GM12878 (cell line): ENCODE results near the gene CARD18. TPM values are rescaled to one million over a fixed set of nuclear protein-coding genes. Genes with fewer than 3 reads are reported as not detected.

Experiments
- ATAC-seq: fragments of 200-7000 bp; cut with Tn5 transposase; 3 replicates; pipeline ENCODE4 v1.9.1; 2020; ENCODE audit warnings: mild to moderate bottlenecking, moderate library complexity
- BruUV-seq: library from RNA; stranded (reverse); fragments of 400-500 nt; replicated peaks from 2 replicates; lab custom pipeline; 2021; lab: Mats Ljungman, UMichigan
- CTCF ChIA-PET: fragments of 300-600 bp; sonication (Branson Sonifier 250); formaldehyde crosslinking; extraction: SDS; loops from one replicate; lab custom pipeline; 2021; ENCODE audit warnings: inconsistent platforms; lab: Yijun Ruan, JAX
- POLR2A ChIA-PET: fragments of 350-600 bp; formaldehyde crosslinking; extraction: SDS; loops from one replicate; lab custom pipeline; 2021; ENCODE audit warnings: inconsistent platforms; lab: Charles Lee
- RAD21 ChIA-PET: fragments of 300-600 bp; sonication (Branson Sonifier 250); formaldehyde crosslinking; loops from one replicate; lab custom pipeline; 2023; ENCODE audit warnings: antibody characterized with exemption; ENCODE audit not compliant: unreplicated experiment; lab: Charles Lee
- SMC1A ChIA-PET: fragments of 300-600 bp; sonication (Branson Sonifier 250); formaldehyde crosslinking; loops from one replicate; lab custom pipeline; 2023; ENCODE audit not compliant: unreplicated experiment, uncharacterized antibody; lab: Charles Lee
- DNase-seq: peaks from one replicate; pipeline ENCODE4 v3.0.0-alpha.2; 2011; ENCODE audit warnings: low read depth, low spot score
- FAIRE-seq: peaks from 3 replicates; lab custom pipeline; 2011; peaks lifted over from hg19 to GRCh38; lab: Jason Lieb, UNC
- H2AFZ ChIP-seq: 2 replicates; pipeline ENCODE4 v1.6.0; 2011; ENCODE audit warnings: low read depth, low read length, control low read depth; ENCODE audit not compliant: control insufficient read depth
- H3K27ac ChIP-seq: 2 replicates; pipeline ENCODE4 v1.5.1; 2011; ENCODE audit warnings: control low read depth; ENCODE audit not compliant: control insufficient read depth, insufficient read depth
- H3K27me3 ChIP-seq, 2 experiments: replicated peaks in 1 of 2; 2 replicates each; pipeline versions ENCODE4 v1.6.0 to v1.6.1; 2011; ENCODE audit warnings: low read length in 1 of 2; ENCODE audit not compliant: control insufficient read depth in 2 of 2, insufficient read depth in 2 of 2
- H3K36me3 ChIP-seq, 2 experiments: 2 replicates each; pipeline ENCODE4 v1.5.1; 2011; ENCODE audit warnings: low read length in 1 of 2; ENCODE audit not compliant: control insufficient read depth in 2 of 2, insufficient read depth in 2 of 2
- H3K4me1 ChIP-seq: 2 replicates; pipeline ENCODE4 v1.6.1; 2011; ENCODE audit warnings: mild to moderate bottlenecking, low read length, moderate library complexity, mixed read lengths; ENCODE audit not compliant: control insufficient read depth, insufficient read depth
- H3K4me2 ChIP-seq: 2 replicates; pipeline ENCODE4 v1.6.0; 2011; ENCODE audit warnings: control low read depth; ENCODE audit not compliant: control insufficient read depth, insufficient read depth
- H3K4me3 ChIP-seq: fragments of 200-600 bp; sonication (generic); 2 replicates; pipeline ENCODE4 v1.5.1; 2016
- H3K79me2 ChIP-seq: 2 replicates; pipeline ENCODE4 v1.6.0; 2011; ENCODE audit warnings: low read length; ENCODE audit not compliant: control insufficient read depth, insufficient read depth
- H3K9ac ChIP-seq: 2 replicates; pipeline ENCODE4 v1.8.0; 2011; ENCODE audit warnings: low read length, control low read depth, mixed read lengths; ENCODE audit not compliant: control insufficient read depth, insufficient read depth
- H3K9me3 ChIP-seq: replicated peaks from 3 replicates; pipeline ENCODE4 v1.5.1; 2011; ENCODE audit warnings: mild to moderate bottlenecking, low read length; ENCODE audit not compliant: control insufficient read depth, insufficient read depth
- H4K20me1 ChIP-seq: 2 replicates; pipeline ENCODE4 v1.6.0; 2011; ENCODE audit not compliant: control insufficient read depth, insufficient read depth
- CBX3 ChIP-seq: fragments of 200-600 bp; sonication (generic); IDR thresholded peaks from 2 replicates; pipeline ENCODE4 v1.6.1; 2016; ENCODE audit warnings: low read depth, borderline replicate concordance
- E2F8 ChIP-seq: fragments of 450-650 bp; IDR thresholded peaks from 2 replicates; pipeline ENCODE4 v1.6.1; 2018; ENCODE audit warnings: mild to moderate bottlenecking, low read depth, moderate library complexity; ENCODE audit not compliant: partially characterized antibody
- IRF5 ChIP-seq: fragments of 450-650 bp; IDR thresholded peaks from 2 replicates; pipeline ENCODE4 v1.6.1; 2017; ENCODE audit warnings: borderline replicate concordance
- MXI1 ChIP-seq: fragments of 150-350 bp; IDR thresholded peaks from 2 replicates; pipeline ENCODE4 v1.6.1; 2011; ENCODE audit warnings: low read depth, mild to moderate bottlenecking, inconsistent platforms, low read length, improper control_type of control experiment
- SMAD5 ChIP-seq: IDR thresholded peaks from 2 replicates; pipeline ENCODE4 v1.6.1; 2016; ENCODE audit warnings: antibody characterized with exemption, low read depth
- SRF ChIP-seq, 2 experiments: IDR thresholded peaks; 2 replicates each; pipeline ENCODE4 v1.6.1; 2011; ENCODE audit warnings: low read depth in 2 of 2, low read length in 2 of 2, mild to moderate bottlenecking in 1 of 2, moderate library complexity in 1 of 2
- TBL1XR1 ChIP-seq: IDR thresholded peaks from 2 replicates; pipeline ENCODE4 v1.6.1; 2012; ENCODE audit warnings: low read depth, low read length, improper control_type of control experiment
- ZSCAN29 ChIP-seq: fragments of 450-650 bp; IDR thresholded peaks from 2 replicates; pipeline ENCODE4 v1.6.1; 2017; ENCODE audit warnings: mild to moderate bottlenecking, moderate library complexity
- WGBS: methylation state at CpG from one replicate; pipeline ENCODE4 v1.1.6; 2016; ENCODE audit warnings: low lambda C conversion rate; ENCODE audit not compliant: insufficient replicate concordance, insufficient coverage; ENCODE audit errors: missing lambda C conversion rate; 5-methylcytosine and 5-hydroxymethylcytosine counted together
- in situ Hi-C: fragments of 300-500 bp; cut with MboI; formaldehyde crosslinking; loops from 9 replicates; pipeline ENCODE4 v1.14.3; 2018; ENCODE audit warnings: mixed read lengths
- intact Hi-C: fragments of 100-400 bp; cut with micrococcal nuclease; formaldehyde crosslinking; loops from one replicate; pipeline ENCODE4 v1.14.2; 2022; ENCODE audit not compliant: unreplicated experiment
- polyA plus RNA-seq, 11 experiments: library from polyadenylated mRNA; depleted of rRNA in 4 of 11; unstranded in 6 of 11; stranded (reverse) in 5 of 11; fragments of >200 nt; fragmentation: Nextera tagmentation in 4 of 11; fragmentation: Illumina TruSeq in 1 of 11; extraction: Ambion mirVana in 4 of 11; extraction: Trizol in 1 of 11; gene quantifications; 1 replicate in 1 of 11; 2 replicates in 10 of 11; pipeline versions ENCODE4 v1.2.1 to v1.2.3, GENCODE V29; 2011 to 2016; ENCODE audit warnings: inconsistent platforms in 2 of 11, missing spikeins in 2 of 11, low read depth in 1 of 11
- total RNA-seq, 4 experiments: library from RNA; depleted of rRNA in 3 of 4; stranded (reverse); fragments of >200 nt in 3 of 4; fragmentation: Illumina TruSeq in 1 of 4; extraction: Trizol in 1 of 4; gene quantifications; 2 replicates each; pipeline versions ENCODE4 v1.2.1 to v1.2.3, GENCODE V29; 2013 to 2021
- TF ChIP-seq, protein P1 (sequence below): fragments of 150-350 bp; IDR thresholded peaks from 2 replicates; pipeline ENCODE4 v1.6.1; 2014; ENCODE audit warnings: mild to moderate bottlenecking, low read depth, low read length

The CARD18 gene
- total and polyA plus RNA-seq, 10 of the 15 experiments (the other 5 are each of a cell fraction or from before 2014, with no cell fraction given), result not detected

DNA sequence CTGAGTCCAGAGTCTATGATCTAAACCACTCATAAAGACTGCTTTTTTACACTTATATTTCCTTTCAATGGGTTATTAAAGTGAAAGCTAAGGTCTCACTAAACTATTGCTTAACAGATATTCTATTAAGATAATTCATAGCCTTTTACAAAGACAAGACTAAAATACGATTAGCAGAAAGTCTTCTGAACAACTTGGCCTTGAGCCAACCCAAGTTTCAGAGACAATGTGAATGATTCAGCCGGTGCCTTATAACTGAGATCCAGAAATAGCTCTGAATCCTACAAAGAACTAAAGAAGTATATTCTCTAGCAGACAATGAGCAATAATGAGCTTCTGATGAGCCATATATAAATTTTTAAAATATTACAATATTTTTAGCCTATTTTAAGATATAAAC, 41.5 kb upstream of the CARD18 start:
- WGBS, result 15% methylated on average over 2 of the region's 2 CpGs
- ChIA-PET SMC1A (interaction anchor here (1.2 kb wide), 1 partner anchor 42 kb away, joined by 3 read pairs; no protein-coding TSS in a partner anchor), POLR2A (no interaction called here), CTCF (no interaction called here), RAD21 (no interaction called here)
- H3K9me3 ChIP-seq, result no peaks in the 10 kb centered on the region
- BruUV-seq, result no TSS peak
- FAIRE-seq (no peak), DNase-seq (no peak), ATAC-seq (no peak)
- no peak overlapping the region for H3K4me2 ChIP-seq
- intact Hi-C loops, result no loop called here
- H2AFZ ChIP-seq, result no peak overlapping the region
- no peaks in the 10 kb centered on the region for H3K79me2 ChIP-seq
- TF ChIP-seq SMAD5 (no peak), ZSCAN29 (no peak), SRF (IDR thresholded peaks at IDR 0.05; ENCODE audit: low read depth in 2 of 2, low read length in 2 of 2) (no peak), E2F8 (no peak), CBX3 (no peak), TBL1XR1 (no peak), IRF5 (no peak), MXI1 (no peak)
- TF ChIP-seq, protein P1, sequence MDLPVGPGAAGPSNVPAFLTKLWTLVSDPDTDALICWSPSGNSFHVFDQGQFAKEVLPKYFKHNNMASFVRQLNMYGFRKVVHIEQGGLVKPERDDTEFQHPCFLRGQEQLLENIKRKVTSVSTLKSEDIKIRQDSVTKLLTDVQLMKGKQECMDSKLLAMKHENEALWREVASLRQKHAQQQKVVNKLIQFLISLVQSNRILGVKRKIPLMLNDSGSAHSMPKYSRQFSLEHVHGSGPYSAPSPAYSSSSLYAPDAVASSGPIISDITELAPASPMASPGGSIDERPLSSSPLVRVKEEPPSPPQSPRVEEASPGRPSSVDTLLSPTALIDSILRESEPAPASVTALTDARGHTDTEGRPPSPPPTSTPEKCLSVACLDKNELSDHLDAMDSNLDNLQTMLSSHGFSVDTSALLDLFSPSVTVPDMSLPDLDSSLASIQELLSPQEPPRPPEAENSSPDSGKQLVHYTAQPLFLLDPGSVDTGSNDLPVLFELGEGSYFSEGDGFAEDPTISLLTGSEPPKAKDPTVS, result no peak
- in situ Hi-C loops, result no loop called here
- no peak overlapping the region for H3K9ac ChIP-seq
- no peaks in the 10 kb centered on the region for H3K36me3 ChIP-seq
- H3K4me3 ChIP-seq, result no peak overlapping the region
- no peaks in the 10 kb centered on the region for H3K27me3 ChIP-seq
- H3K4me1 ChIP-seq, result no peaks in the 10 kb centered on the region
- no peak overlapping the region for H3K27ac ChIP-seq
- no peaks in the 10 kb centered on the region for H4K20me1 ChIP-seq
